NB4 (cell line): ENCODE data around the gene GNE.
"Not testable (repeated sequence)": the region's sequence is repeated elsewhere in the genome, so short reads cannot be mapped to it uniquely, and the experiment has no call there.

Experiments
- DNase-seq: peaks from one replicate; pipeline ENCODE4 v3.0.0; 2010; ENCODE audit warnings: low read depth
- H3K4me3 ChIP-seq: one replicate; pipeline ENCODE4 v1.5.1; 2011; ENCODE audit warnings: mild to moderate bottlenecking, low read depth, low read length, moderate library complexity
- CTCF ChIP-seq: IDR thresholded peaks from one replicate; pipeline ENCODE4 v1.5.1; 2012; ENCODE audit warnings: low read depth, low read length
- MYC ChIP-seq: IDR thresholded peaks from 2 replicates; pipeline ENCODE4 v1.6.1; 2011; ENCODE audit warnings: low read depth, low read length
- POLR2A ChIP-seq: IDR thresholded peaks from 2 replicates; pipeline ENCODE4 v1.6.1; 2011; ENCODE audit warnings: mild to moderate bottlenecking; ENCODE audit not compliant: insufficient read length; ENCODE audit errors: extremely low read depth
- TF ChIP-seq, protein P1 (sequence below): IDR thresholded peaks from 2 replicates; pipeline ENCODE4 v1.6.1; 2011; ENCODE audit warnings: low read depth, low read length

Gene GNE

DNA sequence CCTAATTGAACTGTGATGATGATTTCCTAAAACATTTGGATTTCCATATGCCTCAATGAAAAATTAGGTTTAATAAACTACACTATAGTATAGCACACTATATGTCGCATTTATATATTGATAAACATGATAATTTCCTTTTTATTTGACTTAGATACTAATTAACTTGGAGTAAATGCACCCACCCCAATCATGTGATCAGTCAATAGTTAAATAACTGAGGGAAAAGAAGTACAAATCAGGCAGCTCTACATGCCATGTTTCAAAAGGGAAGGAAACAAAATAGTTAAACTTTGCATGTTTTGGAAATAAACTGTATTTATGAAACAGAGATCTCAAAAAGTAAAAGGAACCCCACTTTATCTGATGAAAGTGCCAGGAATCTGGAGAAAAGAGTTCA, 18.0 kb upstream of the GNE start:
- no peak for DNase-seq
- H3K4me3 ChIP-seq, result no peak overlapping the region
- TF ChIP-seq MYC, result no peak
- no peak for TF ChIP-seq POLR2A
- no peak for TF ChIP-seq CTCF
- TF ChIP-seq, protein P1, sequence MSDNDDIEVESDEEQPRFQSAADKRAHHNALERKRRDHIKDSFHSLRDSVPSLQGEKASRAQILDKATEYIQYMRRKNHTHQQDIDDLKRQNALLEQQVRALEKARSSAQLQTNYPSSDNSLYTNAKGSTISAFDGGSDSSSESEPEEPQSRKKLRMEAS, result no peak

DNA sequence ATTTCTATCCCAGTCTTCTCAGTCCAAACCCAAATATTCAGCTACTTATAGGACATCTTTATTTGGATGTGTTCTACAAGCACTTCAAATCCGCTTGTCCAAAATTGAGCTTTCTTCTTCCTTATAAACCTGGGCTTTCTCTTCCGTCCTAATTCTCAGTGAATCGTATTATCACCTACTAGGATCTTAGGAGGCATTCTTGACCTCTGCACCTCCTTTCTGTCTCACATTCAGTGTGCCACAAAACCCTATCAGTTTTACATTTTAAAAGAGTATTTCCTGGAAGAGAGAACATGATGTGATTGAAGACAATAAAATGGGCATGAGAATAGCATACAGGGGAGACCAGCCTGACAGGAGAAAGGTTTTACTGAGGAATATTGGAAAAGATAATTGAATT, 16.8 kb upstream of the GNE start:
- DNase-seq, result no peak
- TF ChIP-seq POLR2A (no peak), MYC (no peak), CTCF (no peak)
- TF ChIP-seq, protein P1, result no peak
- H3K4me3 ChIP-seq, result no peak overlapping the region

DNA sequence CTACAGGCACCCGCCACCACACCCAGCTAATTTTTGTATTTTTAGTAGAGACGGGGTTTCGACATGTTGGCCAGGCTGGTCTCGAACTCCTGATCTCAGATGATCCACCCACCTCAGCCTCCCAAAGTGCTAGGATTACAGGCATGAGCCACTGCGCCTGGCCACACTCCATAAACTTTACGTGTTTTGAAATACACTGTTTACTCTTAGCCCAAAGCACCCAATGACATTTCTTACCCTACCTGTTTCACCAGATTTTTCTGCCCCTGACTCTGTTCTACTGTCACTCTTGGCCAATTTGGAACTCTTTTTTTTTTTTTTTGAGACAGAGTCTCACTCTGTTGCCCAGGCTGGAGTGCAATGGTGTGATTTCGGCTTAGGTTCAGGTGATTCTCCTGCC, 15.1 kb upstream of the GNE start:
- H3K4me3 ChIP-seq, DNase-seq: not testable (repeated sequence)

DNA sequence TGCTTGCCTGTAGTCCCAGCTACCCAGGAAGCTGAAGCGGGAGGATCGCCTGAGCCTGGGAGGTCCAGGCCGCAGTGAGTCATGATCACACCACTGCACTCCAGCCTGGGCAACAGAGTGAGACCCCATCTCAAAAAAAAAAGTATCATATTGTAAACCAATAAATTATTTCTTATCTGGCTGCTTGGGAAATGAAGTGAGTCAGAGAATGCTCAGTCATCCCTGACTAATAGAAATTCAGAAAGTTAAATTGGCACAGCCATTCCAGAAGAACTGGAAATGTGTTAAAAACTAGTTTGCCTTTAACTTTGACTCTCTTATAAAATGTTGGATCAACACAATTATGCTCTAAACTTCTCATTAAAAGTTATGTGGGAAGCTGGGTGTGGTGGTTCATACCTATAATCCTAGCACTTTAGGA, 9.8 kb upstream of the GNE start:
- TF ChIP-seq CTCF (no peak), POLR2A (no peak), MYC (no peak)
- TF ChIP-seq, protein P1, result no peak
- DNase-seq, result no peak
- no peak overlapping the region for H3K4me3 ChIP-seq

GRCh38 chr9:36264896-36265295, 6.6 kb upstream of the GNE start:
- TF ChIP-seq POLR2A, result no peak
- no peak for TF ChIP-seq MYC
- no peak for TF ChIP-seq CTCF
- TF ChIP-seq, protein P1, result no peak
- no peak overlapping the region for H3K4me3 ChIP-seq
- no peak for DNase-seq

GRCh38 chr9:36263683-36264082, 5.4 kb upstream of the GNE start:
- no peak for TF ChIP-seq CTCF
- TF ChIP-seq MYC, result no peak
- TF ChIP-seq, protein P1, result no peak
- TF ChIP-seq POLR2A, result no peak
- H3K4me3 ChIP-seq, result no peak overlapping the region
- no peak for DNase-seq
